Stomach (tissue), 4 donors: ENCODE measurements around the gene SLC4A7.

ENCODE experiments used
- EP300 ChIP-seq: sonication (generic); formaldehyde crosslinking; IDR thresholded peaks from one replicate; pipeline ENCODE4 v1.6.1; 2017; ENCODE audit warnings: antibody characterized with exemption
- POLR2A ChIP-seq, 4 donors: fragments of 450-650 bp; IDR thresholded peaks; one replicate each; pipeline ENCODE4 v1.6.1; 2016; ENCODE audit warnings: antibody characterized with exemption in 4 of 4, control low read depth in 2 of 4, mild to moderate bottlenecking in 1 of 4, moderate library complexity in 1 of 4
- POLR2AphosphoS5 ChIP-seq, 3 donors: sonication (generic); formaldehyde crosslinking; IDR thresholded peaks; one replicate each; pipeline ENCODE4 v1.6.1; 2016; ENCODE audit warnings: antibody characterized with exemption in 3 of 3
- TF ChIP-seq, protein P1 (sequence below), 7 experiments: fragments of 450-650 bp in 4 of 7; fragments of 200-600 bp in 3 of 7; sonication (generic) in 3 of 7; IDR thresholded peaks; one replicate each; pipeline ENCODE4 v1.5.1; 2016 to 2019; ENCODE audit warnings: antibody characterized with exemption in 7 of 7, control low read depth in 2 of 7, mild to moderate bottlenecking in 1 of 7

DNA sequence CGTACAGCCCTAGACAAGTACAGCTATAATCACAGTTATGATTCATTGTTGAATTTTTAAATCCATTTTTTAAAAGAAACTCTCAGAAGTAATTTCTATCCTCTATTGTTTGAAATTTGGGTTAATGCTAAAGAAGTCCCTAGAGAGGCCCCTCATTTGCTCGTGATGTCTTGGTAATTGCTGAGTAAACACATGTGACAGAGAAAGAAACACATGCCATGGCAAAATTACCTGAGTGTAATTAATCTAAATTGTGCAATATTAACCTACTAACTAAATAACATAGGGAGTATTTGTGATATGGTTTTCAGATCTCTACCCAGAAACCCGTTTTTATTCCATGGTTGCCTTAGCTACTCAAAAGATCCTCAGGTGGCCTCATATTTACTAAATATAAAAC, 125.8 kb downstream of the SLC4A7 start:
- TF ChIP-seq POLR2AphosphoS5 (IDR thresholded peaks at IDR 0.05) (no peak), POLR2A (IDR thresholded peaks at IDR 0.05) (no peak), EP300 (no peak)
- TF ChIP-seq, protein P1, sequence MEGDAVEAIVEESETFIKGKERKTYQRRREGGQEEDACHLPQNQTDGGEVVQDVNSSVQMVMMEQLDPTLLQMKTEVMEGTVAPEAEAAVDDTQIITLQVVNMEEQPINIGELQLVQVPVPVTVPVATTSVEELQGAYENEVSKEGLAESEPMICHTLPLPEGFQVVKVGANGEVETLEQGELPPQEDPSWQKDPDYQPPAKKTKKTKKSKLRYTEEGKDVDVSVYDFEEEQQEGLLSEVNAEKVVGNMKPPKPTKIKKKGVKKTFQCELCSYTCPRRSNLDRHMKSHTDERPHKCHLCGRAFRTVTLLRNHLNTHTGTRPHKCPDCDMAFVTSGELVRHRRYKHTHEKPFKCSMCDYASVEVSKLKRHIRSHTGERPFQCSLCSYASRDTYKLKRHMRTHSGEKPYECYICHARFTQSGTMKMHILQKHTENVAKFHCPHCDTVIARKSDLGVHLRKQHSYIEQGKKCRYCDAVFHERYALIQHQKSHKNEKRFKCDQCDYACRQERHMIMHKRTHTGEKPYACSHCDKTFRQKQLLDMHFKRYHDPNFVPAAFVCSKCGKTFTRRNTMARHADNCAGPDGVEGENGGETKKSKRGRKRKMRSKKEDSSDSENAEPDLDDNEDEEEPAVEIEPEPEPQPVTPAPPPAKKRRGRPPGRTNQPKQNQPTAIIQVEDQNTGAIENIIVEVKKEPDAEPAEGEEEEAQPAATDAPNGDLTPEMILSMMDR (IDR thresholded peaks at IDR 0.05), result no peak
